Measurements from ENCODE around the gene TMEM250. TPM values are rescaled to one million over a fixed set of nuclear protein-coding genes. Genes with fewer than 3 reads are reported as not detected.
"Not testable (repeated sequence)": the region's sequence is repeated elsewhere in the genome, so short reads cannot be mapped to it uniquely, and the experiment has no call there.

The TMEM250 gene
- total RNA-seq, 1 donor from 2014 or later: 59.7 TPM

DNA sequence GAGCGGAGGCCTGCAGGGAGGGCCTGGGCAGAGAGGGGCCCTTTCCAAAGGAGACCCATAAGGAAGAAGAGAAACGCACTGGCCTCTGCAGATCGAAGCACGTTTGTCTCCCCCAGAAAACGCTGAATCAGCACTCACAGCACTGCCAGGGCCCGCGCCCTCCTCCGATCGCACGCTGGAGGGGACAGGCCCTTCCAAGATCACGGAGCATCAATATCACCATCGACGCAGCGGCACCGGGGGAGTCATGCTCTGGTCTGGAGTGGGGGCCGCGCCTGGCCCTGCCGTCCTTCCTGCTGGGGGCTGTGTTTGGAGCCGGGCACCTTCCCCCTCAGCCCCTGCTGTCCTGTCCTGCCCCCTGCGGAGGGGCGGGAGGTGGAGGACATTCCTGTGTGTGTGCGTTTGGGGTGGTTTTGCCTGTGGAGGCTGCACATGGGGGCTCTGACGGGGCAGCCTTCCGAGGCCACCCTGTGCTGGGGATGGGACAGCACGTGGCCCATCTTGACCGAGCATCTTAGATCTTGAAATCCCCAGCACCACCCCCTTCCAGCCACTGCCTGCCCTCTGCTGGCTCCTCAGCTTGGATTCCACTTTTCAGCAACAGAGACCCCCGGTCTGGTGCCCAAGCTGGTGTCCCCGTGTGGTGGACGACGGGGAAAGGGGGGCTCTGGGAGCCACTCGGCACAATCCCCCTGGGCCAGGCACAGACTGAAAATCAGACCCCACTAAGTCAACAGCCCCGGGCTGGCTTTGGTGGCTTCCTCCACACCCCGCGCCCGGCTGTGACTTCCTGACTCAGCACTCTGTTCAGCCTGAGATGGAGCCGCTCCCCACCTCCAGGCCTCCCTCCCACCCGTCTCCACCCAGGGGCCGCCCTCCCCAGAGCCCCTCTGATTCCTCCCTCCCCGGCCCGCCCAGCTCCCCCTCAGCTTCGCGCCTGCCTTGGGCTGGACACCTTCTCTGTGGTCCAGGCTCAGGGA lies 8.3 kb downstream of the TMEM250 start:
- peak; percentile 26 for DNase-seq

GRCh38 chr9:136109351-136110081 lies 9.2 kb downstream of the TMEM250 start:
- DNase-seq: peak; percentile 91

DNA sequence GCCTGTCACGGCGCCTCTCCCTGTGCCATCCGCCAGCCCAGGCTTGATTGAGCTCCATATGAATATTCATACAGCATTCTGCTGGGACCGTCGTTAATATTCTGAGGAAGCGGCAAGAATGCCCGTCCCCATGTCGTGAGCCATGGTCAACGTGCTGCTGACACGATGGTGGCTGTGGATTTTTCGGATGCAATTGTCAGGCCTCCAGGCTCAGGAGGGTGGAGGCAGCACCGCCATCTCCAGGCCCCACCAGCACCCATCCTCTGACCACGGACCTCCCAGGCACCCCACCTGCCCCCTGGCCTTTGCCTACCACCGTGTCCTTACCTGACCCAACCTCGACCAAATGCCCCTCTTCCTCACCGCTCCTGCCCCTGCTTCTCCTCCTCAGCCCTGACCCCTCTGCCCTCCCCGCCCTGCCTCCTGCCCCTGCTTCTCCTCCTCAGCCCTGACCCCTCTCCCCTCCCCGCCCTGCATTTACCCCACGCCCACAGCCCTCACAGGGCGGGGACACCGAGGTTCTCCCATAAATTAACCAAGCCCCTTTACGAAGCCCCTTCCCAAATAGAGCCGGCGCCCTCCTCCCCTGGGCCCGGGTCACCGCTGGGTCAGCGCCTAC lies 9.9 kb downstream of the TMEM250 start:
- DNase-seq: no peak

GRCh38 chr9:136107953-136108647 lies 10.6 kb downstream of the TMEM250 start:
- no peak for DNase-seq

DNA sequence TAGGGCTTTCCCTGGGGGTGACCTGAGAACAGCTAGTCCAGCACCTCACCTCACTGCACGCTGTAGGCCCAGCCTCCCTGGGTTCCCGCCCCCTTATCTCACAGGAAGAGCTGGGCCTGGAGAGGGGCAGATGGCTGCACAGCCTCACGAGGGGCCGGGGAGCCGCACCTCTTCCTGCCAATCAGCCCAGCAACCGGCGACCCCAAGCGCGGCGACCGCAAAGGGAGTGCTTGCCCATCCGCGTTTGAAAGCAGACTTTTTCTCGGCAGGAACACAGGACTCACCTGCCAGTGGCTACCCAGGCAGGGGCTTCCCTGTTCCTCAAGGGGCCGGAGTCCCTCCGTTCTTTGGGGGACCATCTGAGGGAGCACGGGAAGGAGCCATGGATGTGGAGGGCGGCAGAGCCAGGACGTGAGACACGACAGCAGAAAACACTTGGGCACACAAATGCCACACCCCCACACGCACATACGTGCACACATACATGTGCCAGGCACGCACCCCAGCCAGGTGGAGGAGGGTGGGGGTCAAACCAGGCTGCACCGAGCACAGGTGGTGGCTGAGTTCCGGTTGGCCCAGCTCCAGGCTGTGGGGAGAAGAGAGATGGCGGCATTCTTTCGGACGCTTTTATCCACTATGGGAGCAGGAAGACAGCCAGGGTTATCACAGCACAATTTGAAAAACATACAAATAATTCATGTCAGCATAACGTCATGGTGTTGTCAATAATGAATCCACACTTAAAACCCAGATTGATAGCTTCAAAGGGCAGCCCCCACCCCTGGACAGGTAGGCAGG lies 11.3 kb downstream of the TMEM250 start:
- DNase-seq: no peak

DNA sequence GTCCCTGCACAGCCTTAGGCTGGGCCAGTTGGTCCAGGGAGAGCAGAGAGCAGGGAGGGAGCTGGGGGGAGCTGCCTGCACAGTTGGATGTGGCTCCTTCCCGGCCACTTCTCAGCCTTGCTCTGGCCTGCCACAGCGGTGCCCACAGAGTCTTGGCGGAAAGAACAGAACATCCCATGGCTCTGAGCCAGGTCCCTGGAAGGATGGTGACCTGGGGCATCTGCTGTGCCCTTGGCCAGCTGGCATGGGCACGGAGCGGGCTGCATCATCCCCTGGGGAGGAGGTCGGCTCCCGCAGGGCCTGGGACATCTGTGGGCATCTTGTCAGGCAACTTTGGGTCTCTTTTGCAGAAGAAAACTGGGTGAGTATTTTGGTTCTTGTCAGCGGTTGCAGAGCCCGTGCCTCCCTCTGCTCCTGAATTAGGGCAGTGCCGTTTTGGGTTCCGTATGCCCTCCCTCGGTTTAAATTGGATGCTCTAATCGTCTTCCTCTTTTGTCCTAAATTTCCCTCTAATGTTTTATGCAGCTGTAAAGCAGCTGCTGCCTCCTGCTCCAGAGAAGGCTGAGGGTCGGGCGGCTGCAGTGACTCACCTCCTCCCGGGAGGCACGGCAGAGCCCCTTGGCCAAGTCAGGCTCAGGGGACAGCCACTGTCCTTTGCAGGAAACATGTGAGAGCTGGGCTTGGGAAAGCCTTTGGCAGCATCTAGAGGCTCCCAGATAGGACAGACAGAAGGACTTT lies 13.1 kb downstream of the TMEM250 start:
- DNase-seq: no peak

DNA sequence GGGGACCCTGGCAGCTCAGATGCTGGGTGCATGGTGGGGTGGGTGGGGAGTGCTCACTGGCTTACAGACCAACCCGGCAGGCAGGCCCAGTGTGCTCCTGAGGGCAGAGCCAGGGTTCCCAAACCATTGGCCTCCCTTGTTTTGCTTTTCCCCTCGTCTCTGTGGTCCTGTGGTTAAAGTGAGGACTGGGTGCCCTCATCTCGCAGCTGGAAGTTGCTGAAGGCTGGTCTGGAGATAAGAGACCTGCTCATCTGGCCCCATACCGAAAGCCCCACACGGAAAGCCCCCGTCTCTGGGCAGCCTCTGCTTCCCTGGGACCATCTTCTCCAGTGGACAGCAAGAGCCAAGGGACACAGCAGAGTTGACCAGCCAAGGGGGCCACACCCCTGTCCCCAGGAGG lies 13.8 kb downstream of the TMEM250 start:
- no peak for DNase-seq

DNA sequence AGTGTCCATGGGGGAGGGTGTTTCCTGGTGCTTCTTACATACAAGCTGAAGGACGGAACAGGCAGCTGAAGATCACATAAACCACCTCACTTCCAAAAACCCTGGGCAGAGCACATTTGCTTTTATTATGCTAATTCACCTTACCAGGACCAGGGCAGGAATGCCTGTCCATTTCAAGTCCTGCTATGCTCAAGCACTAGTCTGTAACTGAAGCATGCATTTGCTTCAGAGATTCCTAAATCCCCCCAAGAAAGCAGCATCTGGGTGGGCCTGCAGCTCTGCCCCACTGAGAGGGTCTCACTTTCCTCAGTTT lies 14.2 kb downstream of the TMEM250 start:
- no peak for DNase-seq

DNA sequence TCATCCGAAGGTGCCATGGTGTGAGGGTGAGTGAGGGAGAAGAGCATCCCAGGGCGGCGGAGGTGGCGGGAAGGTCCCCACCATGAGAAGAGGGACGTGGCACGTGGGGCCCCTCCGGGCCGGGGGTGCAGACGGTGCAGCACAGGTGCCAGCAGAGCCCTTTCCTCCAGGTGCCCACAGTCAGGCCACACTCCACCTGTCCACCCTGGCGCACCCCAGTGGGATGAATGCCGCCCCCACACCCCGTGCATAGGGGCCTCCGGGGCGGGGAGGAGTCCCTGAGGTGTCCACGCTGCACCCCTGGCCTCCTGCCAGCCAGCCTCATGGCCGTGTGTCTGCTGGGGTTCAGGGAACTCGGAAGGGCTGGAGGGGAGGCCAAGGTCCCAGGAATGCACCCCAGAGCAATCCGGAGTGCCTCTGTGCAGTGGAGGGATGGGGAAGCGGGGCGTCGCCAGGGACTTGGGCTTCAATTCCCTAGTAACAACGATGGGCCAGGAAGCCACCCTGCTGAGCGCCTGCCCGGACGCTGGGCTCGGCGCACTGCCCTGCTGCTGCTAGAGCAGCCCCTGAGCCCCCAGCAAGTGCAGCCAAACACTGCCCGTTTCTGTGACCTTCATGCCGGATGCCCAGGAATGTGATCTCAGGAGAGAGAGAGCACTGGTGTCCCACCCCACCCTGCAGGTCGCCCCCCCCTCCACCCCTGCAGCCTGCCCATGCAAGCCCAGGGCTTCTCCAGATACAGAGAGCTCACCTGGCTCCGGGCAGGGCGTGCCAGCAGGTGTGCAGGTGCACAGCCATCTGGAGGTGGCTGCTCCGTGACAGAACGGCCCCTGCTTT lies 14.8 kb downstream of the TMEM250 start:
- no peak for DNase-seq

DNA sequence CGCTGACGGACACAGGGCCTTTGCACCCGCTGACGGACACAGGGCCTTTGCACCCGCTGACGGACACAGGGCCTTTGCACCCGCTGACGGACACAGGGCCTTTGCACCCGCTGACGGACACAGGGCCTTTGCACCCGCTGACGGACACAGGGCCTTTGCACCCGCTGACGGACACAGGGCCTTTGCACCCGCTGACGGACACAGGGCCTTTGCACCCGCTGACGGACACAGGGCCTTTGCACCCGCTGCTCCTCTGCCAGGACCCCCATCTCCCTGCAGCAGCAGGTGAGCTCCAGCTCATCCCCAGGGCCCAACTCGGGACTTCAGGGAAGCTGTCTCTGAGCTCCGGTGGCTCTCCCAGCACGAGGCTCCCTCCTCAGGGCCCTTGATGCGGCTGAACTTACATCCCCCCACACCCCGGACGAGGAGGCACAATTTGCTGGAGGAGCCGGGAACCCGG lies 17.0 kb downstream of the TMEM250 start:
- not testable (repeated sequence) for DNase-seq

- DNase-seq: no peak
Measured at GRCh38 chr9:136100700-136101614, 17.7 kb downstream of the TMEM250 start.

- DNase-seq: no peak
Measured at GRCh38 chr9:136099542-136099941, 19.1 kb downstream of the TMEM250 start.

DNA sequence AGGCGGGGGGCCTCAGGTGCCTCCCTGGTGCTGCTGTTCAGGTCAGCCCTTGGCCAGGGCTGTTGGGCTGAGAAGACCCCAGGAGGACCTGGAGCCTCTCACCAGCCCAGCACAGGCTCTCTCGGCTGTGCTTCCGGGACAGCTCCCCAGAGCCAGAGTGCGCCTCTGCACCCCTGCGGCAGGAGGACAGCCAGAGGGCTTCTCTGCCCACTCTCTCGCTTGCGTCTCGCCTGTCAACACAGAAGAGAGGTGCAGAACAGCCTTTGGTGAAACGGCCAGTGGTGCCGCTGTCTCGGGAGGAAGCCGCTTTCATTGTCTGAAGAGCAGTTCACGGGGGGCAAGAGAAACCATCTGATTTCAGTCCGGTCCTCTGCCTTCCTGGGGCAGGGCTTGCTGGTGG lies 19.8 kb downstream of the TMEM250 start:
- DNase-seq: peak; percentile 25

GRCh38 chr9:136098210-136098609 lies 20.5 kb downstream of the TMEM250 start:
- DNase-seq: no peak

- DNase-seq: no peak
Measured at GRCh38 chr9:136096505-136097001, 22.1 kb downstream of the TMEM250 start.

GRCh38 chr9:136095070-136096058 lies 23.3 kb downstream of the TMEM250 start, which contains the start of gene NACC2:
Gene NACC2 (minus strand): TSS chr9:136095289. CDS start chr9:136050521, 44,768 bp downstream.
- peak; percentile 69 for DNase-seq

All from dermis blood vessel endothelial cell (primary cell).